MM.1S (cell line): ENCODE data around the gene GLCE.

Experiments used
- DNase-seq: peaks from one replicate; pipeline ENCODE4 v3.0.0-alpha.2; 2015
- H2AFZ ChIP-seq: fragments of 300-600 bp; sonication (generic); 2 replicates; pipeline ENCODE4 v1.6.0; 2016; ENCODE audit warnings: antibody characterized with exemption, low read length
- H3F3A ChIP-seq: fragments of 300-600 bp; sonication (generic); 2 replicates; pipeline ENCODE4 v1.6.1; 2016; ENCODE audit warnings: mild to moderate bottlenecking, antibody characterized with exemption, low read length, moderate library complexity, mixed read lengths; ENCODE audit not compliant: insufficient read depth
- H3K27ac ChIP-seq: fragments of 300-600 bp; sonication (generic); 2 replicates; pipeline ENCODE4 v1.5.1; 2016; ENCODE audit warnings: mild to moderate bottlenecking, low read length
- H3K27me3 ChIP-seq: fragments of 300-600 bp; sonication (generic); replicated peaks from 2 replicates; pipeline ENCODE4 v1.6.0; 2016; ENCODE audit warnings: low read length; ENCODE audit not compliant: insufficient read depth
- H3K36me3 ChIP-seq: fragments of 300-600 bp; sonication (generic); replicated peaks from 2 replicates; pipeline ENCODE4 v1.6.1; 2016; ENCODE audit warnings: mild to moderate bottlenecking, low read length, mixed read lengths; ENCODE audit not compliant: insufficient read depth
- H3K4me1 ChIP-seq: fragments of 300-600 bp; sonication (generic); 2 replicates; pipeline ENCODE4 v1.6.1; 2016; ENCODE audit warnings: low read length, mixed read lengths
- H3K4me2 ChIP-seq: fragments of 300-600 bp; sonication (generic); 2 replicates; pipeline ENCODE4 v1.6.0; 2016; ENCODE audit warnings: low read depth, low read length
- H3K4me3 ChIP-seq: fragments of 300-600 bp; sonication (generic); 2 replicates; pipeline ENCODE4 v1.5.1; 2016; ENCODE audit warnings: low read length, mixed read lengths
- H3K79me2 ChIP-seq: fragments of 300-600 bp; sonication (generic); 2 replicates; pipeline ENCODE4 v1.6.1; 2016; ENCODE audit warnings: mixed run types, low read length, mixed read lengths
- H3K9ac ChIP-seq: fragments of 300-600 bp; sonication (generic); 2 replicates; pipeline ENCODE4 v1.6.1; 2016; ENCODE audit warnings: low read length, mixed read lengths
- H3K9me2 ChIP-seq: fragments of 300-600 bp; sonication (generic); replicated peaks from 2 replicates; pipeline ENCODE4 v1.6.1; 2016; ENCODE audit warnings: mild to moderate bottlenecking, low read length, mixed read lengths; ENCODE audit not compliant: insufficient read depth
- H3K9me3 ChIP-seq: fragments of 300-600 bp; sonication (generic); replicated peaks from 2 replicates; pipeline ENCODE4 v1.6.1; 2016; ENCODE audit warnings: mild to moderate bottlenecking, low read length, mixed read lengths; ENCODE audit not compliant: insufficient read depth
- H4K20me1 ChIP-seq: fragments of 300-600 bp; sonication (generic); 2 replicates; pipeline ENCODE4 v1.6.1; 2016; ENCODE audit warnings: mild to moderate bottlenecking, low read length, moderate library complexity, mixed read lengths; ENCODE audit not compliant: insufficient read depth
- EZH2 ChIP-seq: fragments of 300-600 bp; sonication (generic); optimal IDR thresholded peaks from 2 replicates; pipeline ENCODE3; 2017; ENCODE audit warnings: low read depth, mild to moderate bottlenecking, antibody characterized with exemption, low read length, mixed read lengths
- EZH2phosphoT487 ChIP-seq: fragments of 300-600 bp; sonication (generic); IDR thresholded peaks from 2 replicates; pipeline ENCODE4 v1.6.1; 2018; ENCODE audit warnings: antibody characterized with exemption, low read length
- TF ChIP-seq, protein P1 (sequence below): fragments of 300-600 bp; sonication (generic); IDR thresholded peaks from 2 replicates; pipeline ENCODE4 v1.5.1; 2016; ENCODE audit warnings: antibody characterized with exemption, low read length, mixed read lengths

The GLCE gene

DNA sequence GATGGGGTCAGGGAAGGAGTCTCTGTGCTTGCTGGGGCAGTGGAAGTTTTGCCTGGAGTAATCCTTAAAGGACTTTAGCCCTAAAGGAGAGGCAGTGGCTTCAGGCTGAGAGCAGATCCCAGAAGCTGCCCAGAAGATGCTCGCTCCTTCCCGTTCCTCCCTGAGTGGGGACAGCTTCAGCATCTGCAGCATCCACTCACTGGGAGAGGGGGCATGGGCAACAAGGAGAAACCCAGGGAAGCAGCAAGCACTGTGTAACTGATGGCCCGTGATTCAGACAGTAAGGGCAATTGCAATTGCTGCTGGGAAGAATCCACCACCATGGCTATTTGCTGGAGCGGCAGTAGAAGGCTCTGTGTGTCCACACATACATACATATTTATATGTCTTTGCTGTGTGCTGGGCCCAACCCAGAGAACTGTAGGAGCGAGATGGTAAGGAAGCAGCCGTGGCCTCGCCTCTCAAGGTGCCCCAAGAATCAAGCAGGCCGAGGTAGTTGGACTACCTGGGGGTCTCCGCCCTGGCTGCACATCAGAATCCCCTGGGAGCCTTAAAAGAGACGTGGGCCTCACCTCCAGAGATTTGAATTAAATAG lies 132.5 kb downstream of the GLCE start:
- no peak for DNase-seq
- Histone ChIP-seq H3K79me2 (no peaks in the 10 kb centered on the region), H3K9ac (no peak overlapping the region), H3K4me1 (no peaks in the 10 kb centered on the region), H3K27ac (no peak overlapping the region), H2AFZ (no peak overlapping the region), H3K9me3 (no peaks in the 10 kb centered on the region), H3K4me3 (no peak overlapping the region), H4K20me1 (no peaks in the 10 kb centered on the region), H3F3A (no peaks in the 10 kb centered on the region), H3K27me3 (no peaks in the 10 kb centered on the region), H3K36me3 (no peaks in the 10 kb centered on the region), H3K4me2 (no peak overlapping the region), H3K9me2 (no peaks in the 10 kb centered on the region)
- TF ChIP-seq, protein P1, sequence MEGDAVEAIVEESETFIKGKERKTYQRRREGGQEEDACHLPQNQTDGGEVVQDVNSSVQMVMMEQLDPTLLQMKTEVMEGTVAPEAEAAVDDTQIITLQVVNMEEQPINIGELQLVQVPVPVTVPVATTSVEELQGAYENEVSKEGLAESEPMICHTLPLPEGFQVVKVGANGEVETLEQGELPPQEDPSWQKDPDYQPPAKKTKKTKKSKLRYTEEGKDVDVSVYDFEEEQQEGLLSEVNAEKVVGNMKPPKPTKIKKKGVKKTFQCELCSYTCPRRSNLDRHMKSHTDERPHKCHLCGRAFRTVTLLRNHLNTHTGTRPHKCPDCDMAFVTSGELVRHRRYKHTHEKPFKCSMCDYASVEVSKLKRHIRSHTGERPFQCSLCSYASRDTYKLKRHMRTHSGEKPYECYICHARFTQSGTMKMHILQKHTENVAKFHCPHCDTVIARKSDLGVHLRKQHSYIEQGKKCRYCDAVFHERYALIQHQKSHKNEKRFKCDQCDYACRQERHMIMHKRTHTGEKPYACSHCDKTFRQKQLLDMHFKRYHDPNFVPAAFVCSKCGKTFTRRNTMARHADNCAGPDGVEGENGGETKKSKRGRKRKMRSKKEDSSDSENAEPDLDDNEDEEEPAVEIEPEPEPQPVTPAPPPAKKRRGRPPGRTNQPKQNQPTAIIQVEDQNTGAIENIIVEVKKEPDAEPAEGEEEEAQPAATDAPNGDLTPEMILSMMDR: no peak
- TF ChIP-seq EZH2phosphoT487 (no peak), EZH2 (no peak)

DNA sequence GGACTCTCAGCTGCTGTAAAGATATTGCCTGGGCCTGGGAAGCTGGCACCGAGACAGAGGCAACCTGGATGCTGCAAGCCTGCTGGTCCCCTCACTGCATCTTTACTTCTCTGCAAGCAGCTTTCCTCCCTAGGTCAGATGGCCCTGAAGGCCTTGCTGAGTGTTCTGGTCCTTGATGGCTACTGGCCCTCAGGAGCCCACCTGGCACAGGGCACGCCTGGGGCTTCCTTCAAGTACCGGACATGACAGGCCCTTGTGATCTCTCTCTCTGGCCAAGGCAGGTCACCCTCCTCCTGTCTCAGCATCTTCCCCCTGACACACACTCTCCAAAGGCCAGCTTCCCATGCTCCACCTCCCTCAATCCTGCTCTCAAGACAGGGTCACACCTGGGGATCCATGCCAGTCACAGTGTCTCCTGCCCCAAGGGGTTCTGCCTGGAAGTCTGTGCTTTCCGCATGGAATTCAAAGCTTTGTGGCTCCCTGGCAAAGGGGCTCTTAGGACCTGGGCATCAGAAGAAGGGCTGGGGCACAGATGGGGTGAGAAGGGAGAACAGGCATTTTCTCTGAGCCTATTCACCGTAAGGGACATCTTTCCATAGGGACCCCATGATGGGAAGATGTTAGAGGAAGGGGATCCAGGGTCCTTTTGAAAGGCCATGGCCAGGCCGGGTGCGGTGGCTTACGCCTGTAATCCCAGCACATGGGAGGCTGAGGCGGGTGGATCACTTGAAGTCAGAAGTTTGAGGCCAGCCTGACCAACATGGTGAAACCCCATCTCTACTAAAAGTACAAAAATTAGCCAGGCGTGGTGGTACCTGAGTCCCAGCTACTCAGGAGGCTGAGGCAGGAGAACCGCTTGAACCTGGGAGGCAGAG lies 133.5 kb downstream of the GLCE start:
- H3K27ac ChIP-seq: no peak overlapping the region
- no peaks in the 10 kb centered on the region for H4K20me1 ChIP-seq
- DNase-seq: no peak
- H3K4me3 ChIP-seq: no peak overlapping the region
- no peak overlapping the region for H3K4me2 ChIP-seq
- H2AFZ ChIP-seq: no peak overlapping the region
- no peaks in the 10 kb centered on the region for H3K9me3 ChIP-seq
- no peaks in the 10 kb centered on the region for H3K9me2 ChIP-seq
- H3F3A ChIP-seq: no peaks in the 10 kb centered on the region
- no peaks in the 10 kb centered on the region for H3K4me1 ChIP-seq
- H3K79me2 ChIP-seq: no peaks in the 10 kb centered on the region
- no peaks in the 10 kb centered on the region for H3K36me3 ChIP-seq
- TF ChIP-seq EZH2phosphoT487: no peak
- TF ChIP-seq, protein P1: no peak
- no peak for TF ChIP-seq EZH2
- no peaks in the 10 kb centered on the region for H3K27me3 ChIP-seq
- no peak overlapping the region for H3K9ac ChIP-seq

DNA sequence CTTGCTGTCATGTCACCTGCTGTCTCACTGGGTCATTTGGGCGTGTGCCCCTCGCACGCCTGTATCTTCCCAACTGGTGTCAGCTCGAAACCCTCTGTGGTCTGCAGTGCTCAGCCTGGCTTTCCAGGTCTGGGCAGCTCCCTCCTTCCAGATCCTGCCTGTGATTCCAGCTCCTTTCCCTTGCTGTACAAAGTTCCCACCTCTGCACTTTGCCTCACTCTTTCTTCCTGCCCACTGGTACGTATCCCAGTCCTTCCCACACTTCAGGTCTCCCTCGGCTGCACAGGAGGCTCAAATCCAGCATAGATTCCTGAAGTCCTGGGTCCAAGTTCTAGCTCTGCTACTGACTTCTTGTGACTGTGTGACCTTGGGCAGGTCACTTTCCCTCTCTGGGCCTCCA lies 136.2 kb downstream of the GLCE start:
- peaks cover 13% of the 10 kb centered on the region; the same call in 1 of the 2 replicates for H3K27me3 ChIP-seq
- H3F3A ChIP-seq: no peaks in the 10 kb centered on the region
- H2AFZ ChIP-seq: no peak overlapping the region
- no peaks in the 10 kb centered on the region for H3K9me2 ChIP-seq
- DNase-seq: no peak
- H3K79me2 ChIP-seq: no peaks in the 10 kb centered on the region
- H3K4me3 ChIP-seq: no peak overlapping the region
- no peaks in the 10 kb centered on the region for H3K36me3 ChIP-seq
- H3K4me2 ChIP-seq: no peak overlapping the region
- H3K9ac ChIP-seq: no peak overlapping the region
- H4K20me1 ChIP-seq: no peaks in the 10 kb centered on the region
- no peaks in the 10 kb centered on the region for H3K4me1 ChIP-seq
- H3K9me3 ChIP-seq: no peaks in the 10 kb centered on the region
- no peak for TF ChIP-seq EZH2phosphoT487
- no peak for TF ChIP-seq EZH2
- TF ChIP-seq, protein P1: no peak
- H3K27ac ChIP-seq: no peak overlapping the region
